SK-N-SH (cell line): ENCODE measurements around the gene ADAMTS6. TPM values are rescaled to one million over a fixed set of nuclear protein-coding genes. Genes with fewer than 3 reads are reported as not detected.

Experiments used
- CTCF ChIA-PET: fragments of 300-600, 350-600 bp; formaldehyde crosslinking; extraction: SDS; loops from one replicate; lab custom pipeline; 2021; lab: Yijun Ruan, JAX
- POLR2A ChIA-PET: fragments of 350-600 bp; sonication (Branson Sonifier 250); formaldehyde crosslinking; extraction: SDS; loops from one replicate; lab custom pipeline; 2020; ENCODE audit warnings: antibody characterized with exemption, inconsistent platforms; lab: Yijun Ruan, JAX
- DNase-seq: peaks from one replicate; pipeline ENCODE4 v3.0.0; 2012
- H2AFZ ChIP-seq: fragments of 200-600 bp; sonication (generic); 2 replicates; pipeline ENCODE4 v1.8.1; 2016; ENCODE audit warnings: antibody characterized with exemption, mild to moderate bottlenecking, low read depth
- H3F3A ChIP-seq: fragments of 200-600 bp; sonication (generic); replicated peaks from 2 replicates; pipeline ENCODE3; 2016; ENCODE audit warnings: antibody characterized with exemption, mild to moderate bottlenecking; ENCODE audit not compliant: insufficient read depth
- H3K27ac ChIP-seq, 2 experiments: fragments of 200-500 bp in 1 of 2; fragments of 200-600 bp in 1 of 2; sonication (Bioruptor generic) in 1 of 2; sonication (generic), shearing (Covaris generic) in 1 of 2; 2 replicates each; pipeline versions ENCODE4 v1.5.1 to v1.6.1; 2014 to 2016; ENCODE audit warnings: low read depth in 2 of 2, inconsistent platforms in 1 of 2, low read length in 1 of 2, mild to moderate bottlenecking in 1 of 2, mixed read lengths in 1 of 2
- H3K27me3 ChIP-seq: fragments of 200-600 bp; sonication (generic), shearing (Covaris generic); 2 replicates; pipeline ENCODE4 v1.6.1; 2016; ENCODE audit warnings: mixed run types; ENCODE audit not compliant: insufficient read depth
- H3K36me3 ChIP-seq, 2 experiments: fragments of 200-500 bp in 1 of 2; fragments of 200-600 bp in 1 of 2; sonication (Bioruptor generic) in 1 of 2; sonication (generic) in 1 of 2; replicated peaks in 1 of 2; 2 replicates each; pipeline versions ENCODE3 to v1.5.1; 2014 to 2016; ENCODE audit warnings: low read length in 1 of 2, mild to moderate bottlenecking in 1 of 2; ENCODE audit not compliant: insufficient read depth in 2 of 2, control insufficient read depth in 1 of 2
- H3K4me1 ChIP-seq, 2 experiments: fragments of 200-500 bp in 1 of 2; fragments of 200-600 bp in 1 of 2; sonication (Bioruptor generic) in 1 of 2; sonication (generic), shearing (Covaris generic) in 1 of 2; 2 replicates each; pipeline versions ENCODE4 v1.5.1 to v1.6.1; 2014 to 2016; ENCODE audit warnings: low read depth in 1 of 2, low read length in 1 of 2, mixed run types in 1 of 2; ENCODE audit not compliant: insufficient read depth in 2 of 2, control insufficient read depth in 1 of 2
- H3K4me2 ChIP-seq: fragments of 200-600 bp; sonication (generic), shearing (Covaris generic); 2 replicates; pipeline ENCODE4 v1.6.1; 2017; ENCODE audit warnings: mixed run types
- H3K4me3 ChIP-seq, 2 experiments: fragments of 200-500 bp in 1 of 2; fragments of 200-600 bp in 1 of 2; sonication (Bioruptor generic) in 1 of 2; sonication (generic), shearing (Covaris generic) in 1 of 2; 2 replicates each; pipeline versions ENCODE4 v1.5.1 to v1.8.1; 2014 to 2016; ENCODE audit warnings: low read depth in 2 of 2, inconsistent platforms in 1 of 2, low read length in 1 of 2, mild to moderate bottlenecking in 1 of 2, mixed read lengths in 1 of 2, moderate library complexity in 1 of 2
- H3K79me2 ChIP-seq: fragments of 200-600 bp; sonication (generic); 2 replicates; pipeline ENCODE4 v1.8.1; 2017; ENCODE audit warnings: mild to moderate bottlenecking; ENCODE audit not compliant: insufficient read depth
- H3K9ac ChIP-seq: fragments of 200-600 bp; sonication (generic); 2 replicates; pipeline ENCODE4 v1.6.1; 2017; ENCODE audit warnings: mixed run types
- H3K9me2 ChIP-seq: fragments of 200-600 bp; sonication (generic); 2 replicates; pipeline ENCODE4 v1.6.1; 2017; ENCODE audit warnings: mixed run types
- H3K9me3 ChIP-seq: fragments of 200-600 bp; sonication (generic); 2 replicates; pipeline ENCODE4 v1.6.1; 2017; ENCODE audit warnings: mixed run types, mild to moderate bottlenecking, moderate library complexity
- H4K20me1 ChIP-seq: fragments of 200-600 bp; sonication (generic); 2 replicates; pipeline ENCODE4 v1.6.1; 2017; ENCODE audit warnings: mild to moderate bottlenecking, mixed run types; ENCODE audit not compliant: insufficient read depth
- CHD2 ChIP-seq: fragments of 150-350 bp; IDR thresholded peaks from 2 replicates; pipeline ENCODE4 v1.6.1; 2018; ENCODE audit warnings: low read length; ENCODE audit not compliant: partially characterized antibody
- ELF1 ChIP-seq: IDR thresholded peaks from 2 replicates; pipeline ENCODE4 v1.4.0; 2012
- FOSL2 ChIP-seq: IDR thresholded peaks from 2 replicates; pipeline ENCODE4 v1.4.0; 2012; ENCODE audit warnings: low read depth, mild to moderate bottlenecking, moderate library complexity, borderline replicate concordance
- FOXM1 ChIP-seq: IDR thresholded peaks from 2 replicates; pipeline ENCODE4 v1.4.0; 2012; ENCODE audit warnings: low read depth, mild to moderate bottlenecking
- GATA2 ChIP-seq: sonication (generic); formaldehyde crosslinking; IDR thresholded peaks from 2 replicates; pipeline ENCODE4 v1.5.0; 2020; ENCODE audit warnings: mild to moderate bottlenecking, missing genetic modification reagents
- MEF2A ChIP-seq: IDR thresholded peaks from 2 replicates; pipeline ENCODE4 v1.4.0; 2012; ENCODE audit warnings: low read depth, borderline replicate concordance
- MXI1 ChIP-seq: IDR thresholded peaks from 2 replicates; pipeline ENCODE4 v1.6.1; 2012; ENCODE audit warnings: mild to moderate bottlenecking, low read depth, low read length, improper control_type of control experiment
- NFIC ChIP-seq: IDR thresholded peaks from 2 replicates; pipeline ENCODE4 v1.4.0; 2012; ENCODE audit warnings: borderline replicate concordance
- NRF1 ChIP-seq: IDR thresholded peaks from 2 replicates; pipeline ENCODE4 v1.6.1; 2012; ENCODE audit warnings: low read depth, mild to moderate bottlenecking, low read length
- RCOR1 ChIP-seq: fragments of 150-350 bp; IDR thresholded peaks from 2 replicates; pipeline ENCODE4 v1.6.1; 2017; ENCODE audit warnings: antibody characterized with exemption, low read length
- RFX5 ChIP-seq: IDR thresholded peaks from 2 replicates; pipeline ENCODE4 v1.6.1; 2012; ENCODE audit warnings: mild to moderate bottlenecking, improper control_type of control experiment, low read length
- RXRA ChIP-seq: IDR thresholded peaks from 2 replicates; pipeline ENCODE4 v1.4.0; 2012; ENCODE audit warnings: low read depth, mild to moderate bottlenecking, borderline replicate concordance
- SIN3A ChIP-seq: IDR thresholded peaks from 2 replicates; pipeline ENCODE4 v1.6.1; 2012; ENCODE audit warnings: low read depth, mild to moderate bottlenecking, low read length, moderate library complexity, borderline replicate concordance
- SMC3 ChIP-seq: IDR thresholded peaks from 2 replicates; pipeline ENCODE4 v1.6.1; 2012; ENCODE audit warnings: low read depth, low read length, improper control_type of control experiment
- TCF12 ChIP-seq: IDR thresholded peaks from 2 replicates; pipeline ENCODE4 v1.4.0; 2012
- YY1 ChIP-seq: IDR thresholded peaks from 2 replicates; pipeline ENCODE4 v1.4.0; 2012; ENCODE audit warnings: low read depth, mild to moderate bottlenecking
- polyA plus RNA-seq, 3 experiments: library from polyadenylated mRNA; depleted of rRNA; stranded (reverse); fragments of >200 nt; gene quantifications; 2 replicates each; pipeline ENCODE4 v1.2.3, GENCODE V29; 2012
- TF ChIP-seq, protein P1 (sequence below): IDR thresholded peaks from 2 replicates; pipeline ENCODE4 v1.4.0; 2012; ENCODE audit warnings: low read depth
- TF ChIP-seq, protein P2 (sequence below): IDR thresholded peaks from 2 replicates; pipeline ENCODE4 v1.4.0; 2012; ENCODE audit warnings: low read depth, borderline replicate concordance
- TF ChIP-seq, protein P3 (sequence below): IDR thresholded peaks from 2 replicates; pipeline ENCODE4 v1.4.0; 2012; ENCODE audit warnings: low read depth, borderline replicate concordance
- TF ChIP-seq, protein P4 (sequence below): fragments of 150-350 bp; IDR thresholded peaks from 2 replicates; pipeline ENCODE4 v1.6.1; 2016; ENCODE audit warnings: mild to moderate bottlenecking, low read depth, low read length

The ADAMTS6 gene
- polyA plus RNA-seq, 1 of the 3 experiments (the other 2 are of a cell fraction) = 15.0 TPM

DNA sequence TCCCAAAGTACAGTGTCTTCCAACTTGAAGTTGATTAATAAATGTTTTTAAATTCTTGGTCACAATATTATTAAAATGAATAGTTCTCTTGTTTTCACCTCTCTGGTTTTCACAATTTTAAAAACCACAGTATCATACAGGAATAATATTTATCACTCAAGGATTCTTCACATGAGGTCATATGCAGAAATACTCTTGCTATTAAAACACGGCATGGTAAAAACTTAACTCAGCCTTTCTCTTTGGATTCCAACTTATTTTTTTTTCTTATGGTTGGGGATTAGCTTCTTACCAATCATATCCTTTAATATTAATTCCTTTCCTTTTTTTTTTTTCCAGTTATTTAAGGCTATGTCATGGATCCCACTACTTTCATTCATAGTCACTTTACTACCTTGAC is 289.4 kb downstream of the ADAMTS6 start (continued):
- TF ChIP-seq, protein P1, sequence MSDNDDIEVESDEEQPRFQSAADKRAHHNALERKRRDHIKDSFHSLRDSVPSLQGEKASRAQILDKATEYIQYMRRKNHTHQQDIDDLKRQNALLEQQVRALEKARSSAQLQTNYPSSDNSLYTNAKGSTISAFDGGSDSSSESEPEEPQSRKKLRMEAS = no peak
- TF ChIP-seq RFX5 (no peak), TCF12 (no peak)
- TF ChIP-seq, protein P2, sequence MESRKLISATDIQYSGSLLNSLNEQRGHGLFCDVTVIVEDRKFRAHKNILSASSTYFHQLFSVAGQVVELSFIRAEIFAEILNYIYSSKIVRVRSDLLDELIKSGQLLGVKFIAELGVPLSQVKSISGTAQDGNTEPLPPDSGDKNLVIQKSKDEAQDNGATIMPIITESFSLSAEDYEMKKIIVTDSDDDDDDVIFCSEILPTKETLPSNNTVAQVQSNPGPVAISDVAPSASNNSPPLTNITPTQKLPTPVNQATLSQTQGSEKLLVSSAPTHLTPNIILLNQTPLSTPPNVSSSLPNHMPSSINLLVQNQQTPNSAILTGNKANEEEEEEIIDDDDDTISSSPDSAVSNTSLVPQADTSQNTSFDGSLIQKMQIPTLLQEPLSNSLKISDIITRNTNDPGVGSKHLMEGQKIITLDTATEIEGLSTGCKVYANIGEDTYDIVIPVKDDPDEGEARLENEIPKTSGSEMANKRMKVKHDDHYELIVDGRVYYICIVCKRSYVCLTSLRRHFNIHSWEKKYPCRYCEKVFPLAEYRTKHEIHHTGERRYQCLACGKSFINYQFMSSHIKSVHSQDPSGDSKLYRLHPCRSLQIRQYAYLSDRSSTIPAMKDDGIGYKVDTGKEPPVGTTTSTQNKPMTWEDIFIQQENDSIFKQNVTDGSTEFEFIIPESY = no peak
- TF ChIP-seq, protein P3, sequence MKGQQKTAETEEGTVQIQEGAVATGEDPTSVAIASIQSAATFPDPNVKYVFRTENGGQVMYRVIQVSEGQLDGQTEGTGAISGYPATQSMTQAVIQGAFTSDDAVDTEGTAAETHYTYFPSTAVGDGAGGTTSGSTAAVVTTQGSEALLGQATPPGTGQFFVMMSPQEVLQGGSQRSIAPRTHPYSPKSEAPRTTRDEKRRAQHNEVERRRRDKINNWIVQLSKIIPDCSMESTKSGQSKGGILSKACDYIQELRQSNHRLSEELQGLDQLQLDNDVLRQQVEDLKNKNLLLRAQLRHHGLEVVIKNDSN = no peak

DNA sequence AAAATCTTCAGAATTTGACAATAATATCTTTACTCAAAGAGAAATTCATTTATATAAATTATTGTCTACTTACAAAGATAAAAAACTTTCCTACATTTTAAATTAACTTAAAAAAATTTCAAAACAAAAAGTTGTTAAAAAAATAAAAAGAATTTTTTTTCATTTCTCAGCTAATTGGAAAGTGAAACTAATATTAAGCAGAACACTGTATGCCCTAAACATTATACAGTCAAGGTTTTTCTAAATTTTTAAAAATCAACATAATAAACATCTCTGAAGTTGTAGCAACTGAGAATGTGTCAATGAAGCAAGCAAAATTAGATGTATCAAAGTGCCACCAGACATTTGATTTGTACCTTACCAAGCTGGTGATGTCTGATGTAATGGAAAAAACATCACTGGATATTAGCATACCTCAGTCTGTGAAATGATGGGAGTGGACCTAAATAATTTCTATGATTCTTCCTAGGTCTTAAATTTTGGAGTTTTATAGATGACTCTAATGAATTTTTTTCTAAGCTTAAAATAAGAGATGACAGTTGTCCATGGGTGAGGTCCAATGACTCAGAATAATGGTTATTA is 290.1 kb downstream of the ADAMTS6 start:
- Histone ChIP-seq H3K79me2 (peaks cover 48% of the 10 kb centered on the region; the same call in 1 of the 2 replicates), H3K27me3 (no peaks in the 10 kb centered on the region), H3K9me3 (no peaks in the 10 kb centered on the region)
- TF ChIP-seq GATA2 (no peak), NFIC (no peak), MEF2A (no peak), RFX5 (no peak), SMC3 (no peak), TCF12 (no peak), SIN3A (no peak), NRF1 (no peak), RCOR1 (no peak), MXI1 (no peak), RXRA (no peak), ELF1 (no peak), YY1 (no peak), FOXM1 (no peak), FOSL2 (no peak), CHD2 (no peak)
- TF ChIP-seq, protein P4, sequence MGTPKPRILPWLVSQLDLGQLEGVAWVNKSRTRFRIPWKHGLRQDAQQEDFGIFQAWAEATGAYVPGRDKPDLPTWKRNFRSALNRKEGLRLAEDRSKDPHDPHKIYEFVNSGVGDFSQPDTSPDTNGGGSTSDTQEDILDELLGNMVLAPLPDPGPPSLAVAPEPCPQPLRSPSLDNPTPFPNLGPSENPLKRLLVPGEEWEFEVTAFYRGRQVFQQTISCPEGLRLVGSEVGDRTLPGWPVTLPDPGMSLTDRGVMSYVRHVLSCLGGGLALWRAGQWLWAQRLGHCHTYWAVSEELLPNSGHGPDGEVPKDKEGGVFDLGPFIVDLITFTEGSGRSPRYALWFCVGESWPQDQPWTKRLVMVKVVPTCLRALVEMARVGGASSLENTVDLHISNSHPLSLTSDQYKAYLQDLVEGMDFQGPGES = no peak
- TF ChIP-seq, protein P1 = no peak
- TF ChIP-seq, all 33 proteins: peak for 0
- H3K9ac ChIP-seq = peak overlapping the region; percentile 76; the same call in 1 of the 2 replicates
- peaks cover 0 to 27% of the 10 kb centered on the region in 2 experiments for H3K4me1 ChIP-seq
- POLR2A ChIA-PET = no interaction called here
- H3K4me2 ChIP-seq = peak overlapping the region; percentile 40; the same call in 1 of the 2 replicates
- peaks cover 6 to 60% of the 10 kb centered on the region in 2 experiments for H3K36me3 ChIP-seq
- CTCF ChIA-PET = no interaction called here
- peak overlapping the region in 1 of 2 experiments; percentile 98; a peak in 3 of 4 replicates for H3K27ac ChIP-seq
- no peak for DNase-seq
- peaks cover 57% of the 10 kb centered on the region for H3F3A ChIP-seq
- 0 out of 2 replicates have a peak overlapping the region, but pooled peaks have one; percentile 6 for H2AFZ ChIP-seq
- no peaks in the 10 kb centered on the region for H3K9me2 ChIP-seq
- H4K20me1 ChIP-seq = no peaks in the 10 kb centered on the region
- no peak overlapping the region for H3K4me3 ChIP-seq
